Measurements from ENCODE around the gene PLCB3. TPM values are rescaled to one million over a fixed set of nuclear protein-coding genes. Genes with fewer than 3 reads are reported as not detected.

Gene PLCB3
- total RNA-seq, 4 donors from 2014 or later, result 196 to 453 (median 359) TPM

DNA sequence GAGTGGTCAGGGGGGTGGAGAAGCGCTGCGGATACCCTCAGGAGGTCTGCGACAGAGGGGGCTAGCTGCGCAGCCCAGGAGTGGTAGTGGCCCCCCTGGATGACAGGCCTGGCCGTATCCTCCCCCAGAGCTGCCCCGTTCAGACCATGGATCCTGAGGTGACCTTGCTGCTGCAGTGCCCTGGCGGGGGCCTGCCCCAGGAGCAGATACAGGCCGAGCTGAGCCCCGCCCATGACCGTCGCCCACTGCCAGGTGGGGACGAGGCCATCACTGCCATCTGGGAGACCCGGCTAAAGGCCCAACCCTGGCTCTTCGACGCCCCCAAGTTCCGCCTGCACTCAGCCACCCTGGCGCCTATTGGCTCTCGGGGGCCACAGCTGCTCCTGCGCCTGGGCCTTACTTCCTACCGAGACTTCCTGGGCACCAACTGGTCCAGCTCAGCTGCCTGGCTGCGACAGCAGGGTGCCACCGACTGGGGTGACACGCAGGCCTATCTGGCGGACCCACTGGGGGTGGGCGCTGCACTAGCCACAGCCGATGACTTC, 24.8 kb upstream of the PLCB3 start:
- DNase-seq, result peak; percentile 77 to 89 (median 85)
- Histone ChIP-seq H3K4me1 (peaks cover 0 to 41% (median 13%) of the 10 kb centered on the region in 4 donors), H3K9me3 (no peaks in the 10 kb centered on the region), H3K4me3 (peak overlapping the region; percentile 67 to 87 (median 76)), H3K36me3 (peaks cover 0 to 10% (median 0%) of the 10 kb centered on the region in 3 donors), H3K27ac (peak overlapping the region; percentile 86 to 97 (median 92)), H3K27me3 (no peaks in the 10 kb centered on the region)
- TF ChIP-seq, protein P1, sequence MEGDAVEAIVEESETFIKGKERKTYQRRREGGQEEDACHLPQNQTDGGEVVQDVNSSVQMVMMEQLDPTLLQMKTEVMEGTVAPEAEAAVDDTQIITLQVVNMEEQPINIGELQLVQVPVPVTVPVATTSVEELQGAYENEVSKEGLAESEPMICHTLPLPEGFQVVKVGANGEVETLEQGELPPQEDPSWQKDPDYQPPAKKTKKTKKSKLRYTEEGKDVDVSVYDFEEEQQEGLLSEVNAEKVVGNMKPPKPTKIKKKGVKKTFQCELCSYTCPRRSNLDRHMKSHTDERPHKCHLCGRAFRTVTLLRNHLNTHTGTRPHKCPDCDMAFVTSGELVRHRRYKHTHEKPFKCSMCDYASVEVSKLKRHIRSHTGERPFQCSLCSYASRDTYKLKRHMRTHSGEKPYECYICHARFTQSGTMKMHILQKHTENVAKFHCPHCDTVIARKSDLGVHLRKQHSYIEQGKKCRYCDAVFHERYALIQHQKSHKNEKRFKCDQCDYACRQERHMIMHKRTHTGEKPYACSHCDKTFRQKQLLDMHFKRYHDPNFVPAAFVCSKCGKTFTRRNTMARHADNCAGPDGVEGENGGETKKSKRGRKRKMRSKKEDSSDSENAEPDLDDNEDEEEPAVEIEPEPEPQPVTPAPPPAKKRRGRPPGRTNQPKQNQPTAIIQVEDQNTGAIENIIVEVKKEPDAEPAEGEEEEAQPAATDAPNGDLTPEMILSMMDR (IDR thresholded peaks at IDR 0.05), result peak in 1 of 6 experiments; percentile 8
- no peak for TF ChIP-seq POLR2A (IDR thresholded peaks at IDR 0.05)

DNA sequence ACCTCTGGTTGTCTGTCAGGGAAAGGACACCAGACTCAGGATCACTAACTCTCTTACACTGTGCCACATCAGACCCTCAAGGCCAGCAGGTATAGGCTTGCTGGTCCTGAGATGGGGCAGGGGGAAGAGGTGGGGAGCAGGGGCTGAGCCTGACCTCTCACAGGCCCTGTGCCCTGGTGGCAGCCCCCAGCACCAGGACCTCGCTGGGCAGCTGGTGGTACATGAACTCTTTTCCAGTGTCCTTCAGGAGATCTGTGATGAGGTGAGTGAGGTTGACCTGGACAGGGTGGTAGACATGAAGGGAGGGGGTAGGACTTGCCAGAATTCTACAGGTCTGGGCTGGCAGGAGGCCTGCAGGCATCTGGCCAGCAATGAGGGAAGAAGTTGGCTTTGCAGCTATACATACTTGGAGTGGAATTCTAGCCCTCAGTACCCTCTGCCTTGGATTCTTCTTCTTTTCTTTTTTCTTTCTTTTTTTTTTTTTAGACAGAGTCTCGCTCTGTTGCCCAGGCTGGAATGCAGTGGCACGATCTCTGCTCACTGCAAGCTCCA, 23.8 kb upstream of the PLCB3 start:
- Histone ChIP-seq H3K36me3 (peaks cover 0 to 6% (median 0%) of the 10 kb centered on the region in 3 donors), H3K4me1 (peaks cover 0 to 49% (median 15%) of the 10 kb centered on the region in 4 donors), H3K27me3 (no peaks in the 10 kb centered on the region), H3K4me3 (peak overlapping the region; percentile 67 to 87 (median 76)), H3K9me3 (no peaks in the 10 kb centered on the region), H3K27ac (peak overlapping the region; percentile 86 to 97 (median 92))
- TF ChIP-seq POLR2A (IDR thresholded peaks at IDR 0.05), result no peak
- TF ChIP-seq, protein P1 (IDR thresholded peaks at IDR 0.05), result no peak
- no peak for DNase-seq

DNA sequence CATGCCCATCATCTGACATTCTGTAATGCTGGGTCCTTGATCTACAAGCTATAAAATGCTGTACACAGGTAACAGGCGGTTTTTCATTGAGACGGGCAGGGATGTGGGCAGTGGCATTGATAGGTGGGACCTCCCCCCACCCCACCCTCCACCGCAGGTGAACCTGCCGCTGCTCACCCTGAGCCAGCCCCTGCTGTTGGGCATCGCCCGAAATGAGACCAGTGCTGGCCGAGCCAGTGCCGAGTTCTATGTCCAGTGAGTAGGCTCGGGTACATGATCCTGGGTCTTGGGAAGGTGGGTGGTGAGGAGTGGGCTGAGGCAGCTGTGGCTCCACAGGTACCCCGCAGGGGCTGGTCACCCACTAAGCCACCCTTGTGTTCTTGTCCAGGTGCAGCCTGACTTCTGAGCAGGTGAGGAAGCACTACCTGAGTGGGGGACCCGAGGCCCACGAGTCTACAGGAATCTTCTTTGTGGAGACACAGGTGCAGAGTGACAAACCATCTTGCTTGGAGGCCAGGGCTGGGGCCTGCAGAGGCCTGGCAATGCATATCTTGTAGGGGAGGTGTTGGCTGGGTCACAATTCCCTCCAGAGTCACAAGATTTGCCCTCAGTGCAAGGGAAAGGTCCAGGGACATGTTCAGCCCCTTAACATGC, 22.1 kb upstream of the PLCB3 start:
- Histone ChIP-seq H3K27ac (peak overlapping the region; percentile 90 to 94 (median 92)), H3K36me3 (no peaks in the 10 kb centered on the region), H3K4me1 (peaks cover 0 to 61% (median 22%) of the 10 kb centered on the region in 4 donors), H3K27me3 (no peaks in the 10 kb centered on the region), H3K9me3 (no peaks in the 10 kb centered on the region), H3K4me3 (peak overlapping the region in 2 of 4 donors; percentile 86 to 89)
- DNase-seq, result no peak
- TF ChIP-seq POLR2A (IDR thresholded peaks at IDR 0.05), result no peak

DNA sequence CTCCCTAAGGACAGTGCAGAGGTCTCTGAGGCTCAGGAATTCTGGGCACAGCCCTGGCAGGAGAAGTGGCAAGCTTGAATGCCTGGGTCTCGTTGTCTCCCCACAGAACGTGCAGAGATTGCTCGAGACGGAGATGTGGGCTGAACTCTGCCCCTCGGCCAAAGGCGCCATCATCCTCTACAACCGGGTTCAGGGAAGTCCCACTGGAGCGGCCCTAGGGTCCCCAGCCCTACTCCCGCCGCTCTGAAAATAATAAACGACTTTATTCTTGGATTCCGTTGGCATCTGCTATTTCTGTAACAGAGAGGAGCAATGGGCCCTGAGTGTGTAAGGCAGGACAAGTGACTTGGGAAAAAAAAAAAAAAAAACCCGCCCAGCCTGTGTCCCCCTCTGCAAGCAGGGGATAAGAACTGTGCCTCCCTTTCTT, 21.6 kb upstream of the PLCB3 start:
- Histone ChIP-seq H3K36me3 (no peaks in the 10 kb centered on the region), H3K4me3 (peak overlapping the region; percentile 54 to 89 (median 74)), H3K9me3 (no peaks in the 10 kb centered on the region), H3K27ac (peak overlapping the region; percentile 90 to 94 (median 92)), H3K4me1 (peaks cover 0 to 60% (median 22%) of the 10 kb centered on the region in 4 donors), H3K27me3 (no peaks in the 10 kb centered on the region)
- TF ChIP-seq POLR2A (IDR thresholded peaks at IDR 0.05), result no peak
- TF ChIP-seq, protein P1 (IDR thresholded peaks at IDR 0.05), result no peak
- DNase-seq, result no peak

DNA sequence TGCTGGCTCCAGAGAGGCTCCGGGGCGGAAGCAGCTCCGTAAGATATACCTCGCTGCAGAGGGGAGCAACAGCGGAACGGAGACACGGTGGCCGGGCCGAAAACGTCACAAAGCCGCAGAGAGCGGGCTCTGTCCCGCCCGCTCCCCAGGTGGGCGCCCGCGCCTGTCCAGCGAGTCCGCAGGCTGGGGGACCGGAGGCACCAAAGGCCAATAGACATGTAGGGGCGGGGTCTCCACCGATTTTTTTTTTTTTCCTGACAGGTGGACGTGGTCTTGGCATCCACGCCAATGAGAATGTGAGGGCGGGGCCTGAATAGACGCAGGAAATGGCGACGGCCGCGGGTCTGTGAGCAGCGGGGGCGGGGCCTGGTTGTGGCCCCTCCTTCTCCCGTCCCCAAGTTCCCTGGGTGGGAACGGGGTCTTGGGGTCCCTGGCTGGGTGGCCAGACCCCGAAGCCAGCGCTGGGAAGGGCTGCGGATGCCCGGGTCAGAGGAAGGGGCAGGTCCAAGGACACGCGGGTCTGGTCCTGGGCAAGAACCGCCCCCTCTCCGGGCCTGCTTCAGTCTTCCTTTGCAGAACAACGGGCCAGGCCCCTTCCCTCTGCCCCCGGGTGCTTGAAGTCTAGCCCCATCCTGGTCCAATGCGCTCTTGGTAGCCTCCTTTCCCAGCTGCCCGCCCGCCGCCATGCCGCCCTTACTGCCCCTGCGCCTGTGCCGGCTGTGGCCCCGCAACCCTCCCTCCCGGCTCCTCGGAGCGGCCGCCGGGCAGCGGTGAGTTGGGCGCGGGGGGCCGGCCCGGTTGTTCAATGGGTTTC, 21.0 kb upstream of the PLCB3 start, which contains the start of gene DNAJC4:
Gene DNAJC4, plus strand, starts transcription at position 378 of the 814 bp plus-strand sequence. Its CDS starts 307 bp downstream, at position 685.
- H3K27ac ChIP-seq, result peak within 1 kb of the TSS; percentile 90 to 94 (median 92)
- DNase-seq, result peak; percentile 95 to 99 (median 98)
- no peaks in the 10 kb centered on the region for H3K36me3 ChIP-seq
- H3K27me3 ChIP-seq, result no peaks in the 10 kb centered on the region
- H3K4me1 ChIP-seq, result peaks cover 0 to 59% (median 25%) of the 10 kb centered on the region in 4 donors
- H3K4me3 ChIP-seq, result peak within 1 kb of the TSS; percentile 54 to 89 (median 74)
- TF ChIP-seq, protein P1 (IDR thresholded peaks at IDR 0.05), result no peak
- TF ChIP-seq POLR2A (IDR thresholded peaks at IDR 0.05), result peak in 1 of 2 donors; percentile 52
- no peaks in the 10 kb centered on the region for H3K9me3 ChIP-seq

All from Peyer's patch (tissue), 4 donors.